HL-60 (cell line): Measurements from ENCODE around the gene PTGES.

Source experiments
- CTCF ChIP-seq: IDR thresholded peaks from one replicate; pipeline ENCODE4 v1.5.1; 2011; ENCODE audit warnings: low read length, control low read depth, inconsistent platforms; ENCODE audit not compliant: insufficient read depth
- GABPA ChIP-seq: IDR thresholded peaks from 2 replicates; pipeline ENCODE4 v1.6.1; 2012; ENCODE audit warnings: low read depth
- POLR2AphosphoS5 ChIP-seq: IDR thresholded peaks from 2 replicates; pipeline ENCODE4 v1.6.1; 2012; ENCODE audit warnings: low read depth
- REST ChIP-seq: IDR thresholded peaks from 2 replicates; pipeline ENCODE4 v1.6.1; 2012; ENCODE audit warnings: low read depth; ENCODE audit not compliant: insufficient replicate concordance
- SPI1 ChIP-seq: IDR thresholded peaks from 2 replicates; pipeline ENCODE4 v1.6.1; 2012; ENCODE audit warnings: low read depth, mild to moderate bottlenecking, borderline replicate concordance

GRCh38 chr9:129774791-129775447, 22.1 kb upstream of the PTGES start:
- TF ChIP-seq CTCF (no peak), REST (no peak), POLR2AphosphoS5 (no peak), SPI1 (no peak), GABPA (no peak)
